Neural cell (in vitro differentiated cells): ENCODE results near the gene TTF1.

Experiments
- CTCF ChIP-seq: fragments of 450-650 bp; IDR thresholded peaks from 2 replicates; pipeline ENCODE4 v1.5.1; 2014; ENCODE audit warnings: antibody characterized with exemption, mild to moderate bottlenecking, moderate library complexity; ENCODE audit not compliant: poor library complexity, severe bottlenecking
- SMC3 ChIP-seq: fragments of 450-650 bp; conservative IDR thresholded peaks from 2 replicates; pipeline ENCODE4 v1.6.1; 2014; ENCODE audit warnings: antibody characterized with exemption, mild to moderate bottlenecking, moderate library complexity; ENCODE audit not compliant: poor library complexity

GRCh38 chr9:132446887-132447286, 40.2 kb upstream of the TTF1 start:
- no peak for TF ChIP-seq CTCF
- no peak for TF ChIP-seq SMC3
